ENCODE measurements around the gene NFATC1. TPM values are rescaled to one million over a fixed set of nuclear protein-coding genes. Genes with fewer than 3 reads are reported as not detected.

Gene NFATC1
- polyA plus RNA-seq, 1 donor from 2014 or later, result 63.2 TPM

DNA sequence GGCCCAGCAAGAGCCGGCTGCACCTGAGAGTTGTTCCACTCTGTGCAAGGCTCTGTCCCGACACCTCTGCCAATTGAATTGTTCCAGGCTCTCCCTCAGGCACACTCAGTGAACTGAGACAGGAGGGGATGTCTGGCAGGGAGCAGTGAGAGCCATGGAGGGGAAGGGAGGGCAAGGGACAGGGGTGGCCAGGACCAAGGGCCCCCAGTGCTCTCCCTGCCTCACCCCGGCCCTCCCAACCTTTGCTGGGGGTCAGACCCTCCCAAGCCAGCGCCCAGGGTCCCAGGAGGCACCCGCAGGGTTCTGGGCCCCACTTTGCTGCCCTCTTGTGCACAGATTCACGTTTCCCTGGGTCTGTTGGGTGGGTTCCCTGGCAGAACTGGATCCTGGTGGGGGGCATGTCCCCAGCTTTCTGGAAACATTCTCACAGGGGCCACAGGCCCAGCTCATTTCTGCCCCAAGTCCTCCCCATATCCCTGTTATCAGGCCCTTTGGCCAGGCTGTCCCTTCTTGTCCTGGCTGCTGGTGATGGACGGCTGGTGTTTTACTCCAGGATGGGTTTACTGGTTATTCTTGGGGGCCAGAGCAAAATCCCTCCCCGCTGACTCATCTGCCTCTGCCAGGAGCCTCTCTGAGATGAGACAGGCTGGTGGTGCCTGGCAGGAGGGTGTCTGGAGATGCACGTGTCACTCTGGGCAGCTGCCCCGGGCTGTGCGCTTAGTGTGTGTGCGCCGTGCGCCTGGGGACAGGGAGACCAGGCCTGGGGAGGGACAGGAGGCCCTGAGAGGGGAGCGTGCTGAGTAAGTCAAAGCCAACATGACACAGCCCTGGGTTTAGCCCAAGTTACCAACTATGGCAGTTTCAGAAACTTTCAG lies 147.4 kb downstream of the NFATC1 start:
- Mint-ChIP-seq H3K27me3 (no peaks in the 10 kb centered on the region), H3K27ac (no peak overlapping the region), H3K9me3 (peaks cover 0 to 3% (median 0%) of the 10 kb centered on the region in 3 donors), H3K36me3 (no peaks in the 10 kb centered on the region), H3K4me3 (no peak overlapping the region), H3K4me1 (no peaks in the 10 kb centered on the region)

DNA sequence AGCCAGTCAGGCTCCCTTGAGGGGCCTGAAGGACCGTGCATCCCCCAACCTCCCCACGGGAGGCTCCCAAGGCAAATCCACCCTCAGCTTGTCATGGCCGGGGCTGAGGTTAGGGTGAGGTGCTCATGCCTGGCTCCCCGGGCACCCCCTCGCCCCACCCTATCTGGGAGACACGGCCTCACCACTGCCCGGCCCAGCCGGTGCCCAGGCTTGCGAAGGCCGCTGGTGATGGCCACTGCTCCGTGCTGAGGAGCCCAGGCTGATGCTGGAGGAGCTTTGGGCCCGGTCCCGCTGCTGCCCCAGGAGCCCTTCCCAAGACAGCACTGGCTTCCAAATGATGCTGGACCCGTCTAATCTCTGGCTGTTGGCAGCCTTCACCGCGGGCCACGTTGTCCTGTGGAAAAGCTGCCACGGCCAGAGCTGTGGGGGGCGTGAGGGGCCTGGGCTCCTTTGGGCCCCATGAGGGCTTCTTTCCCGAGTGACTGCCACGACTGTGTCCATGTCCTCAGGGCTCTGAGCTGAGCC lies 148.2 kb downstream of the NFATC1 start:
- Mint-ChIP-seq H3K27me3 (no peaks in the 10 kb centered on the region), H3K27ac (no peak overlapping the region), H3K4me3 (no peak overlapping the region), H3K4me1 (no peaks in the 10 kb centered on the region), H3K9me3 (no peaks in the 10 kb centered on the region), H3K36me3 (no peaks in the 10 kb centered on the region)

DNA sequence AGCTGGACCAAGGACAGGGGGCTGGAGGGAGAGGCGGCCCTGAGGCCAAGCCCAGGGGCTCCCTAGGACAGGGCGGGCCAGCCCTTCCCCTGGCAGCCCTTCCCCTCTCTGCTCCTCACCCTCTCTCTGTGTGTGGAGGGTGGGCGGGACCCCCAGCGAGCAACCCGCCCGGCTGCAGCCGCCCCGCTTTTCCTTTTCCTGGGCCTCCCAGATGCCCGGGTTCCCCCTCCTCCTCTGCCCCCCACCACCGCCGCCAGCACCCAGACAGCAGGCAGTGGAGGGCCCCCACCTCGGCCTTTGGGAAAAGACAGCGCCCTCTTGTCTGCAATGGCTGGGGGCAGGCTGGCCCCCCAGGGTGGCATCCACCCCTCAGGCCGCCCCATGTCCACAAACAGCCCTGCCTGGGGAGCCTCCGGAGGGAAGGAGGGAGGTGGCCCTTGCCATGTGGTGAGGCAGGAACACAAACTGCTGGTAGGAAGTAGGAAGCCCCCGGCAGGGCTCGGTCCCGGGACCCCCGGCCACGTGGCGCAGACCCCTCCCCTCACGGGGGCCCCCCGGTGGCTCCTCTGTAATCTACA lies 148.7 kb downstream of the NFATC1 start:
- H3K9me3 Mint-ChIP-seq, result no peaks in the 10 kb centered on the region
- H3K4me1 Mint-ChIP-seq, result no peaks in the 10 kb centered on the region
- H3K27ac Mint-ChIP-seq, result no peak overlapping the region
- no peak overlapping the region for H3K4me3 Mint-ChIP-seq
- H3K36me3 Mint-ChIP-seq, result no peaks in the 10 kb centered on the region
- no peaks in the 10 kb centered on the region for H3K27me3 Mint-ChIP-seq

GRCh38 chr18:79545255-79545654 lies 149.5 kb downstream of the NFATC1 start:
- Mint-ChIP-seq H3K4me3 (no peak overlapping the region), H3K36me3 (no peaks in the 10 kb centered on the region), H3K27me3 (no peaks in the 10 kb centered on the region), H3K4me1 (no peaks in the 10 kb centered on the region), H3K27ac (no peak overlapping the region), H3K9me3 (no peaks in the 10 kb centered on the region)

- Mint-ChIP-seq H3K9me3 (no peaks in the 10 kb centered on the region), H3K4me3 (no peak overlapping the region), H3K27me3 (no peaks in the 10 kb centered on the region), H3K36me3 (no peaks in the 10 kb centered on the region), H3K4me1 (no peaks in the 10 kb centered on the region), H3K27ac (no peak overlapping the region)
These were observed 150.0 kb downstream of the NFATC1 start for GRCh38 chr18:79545736-79546171.

DNA sequence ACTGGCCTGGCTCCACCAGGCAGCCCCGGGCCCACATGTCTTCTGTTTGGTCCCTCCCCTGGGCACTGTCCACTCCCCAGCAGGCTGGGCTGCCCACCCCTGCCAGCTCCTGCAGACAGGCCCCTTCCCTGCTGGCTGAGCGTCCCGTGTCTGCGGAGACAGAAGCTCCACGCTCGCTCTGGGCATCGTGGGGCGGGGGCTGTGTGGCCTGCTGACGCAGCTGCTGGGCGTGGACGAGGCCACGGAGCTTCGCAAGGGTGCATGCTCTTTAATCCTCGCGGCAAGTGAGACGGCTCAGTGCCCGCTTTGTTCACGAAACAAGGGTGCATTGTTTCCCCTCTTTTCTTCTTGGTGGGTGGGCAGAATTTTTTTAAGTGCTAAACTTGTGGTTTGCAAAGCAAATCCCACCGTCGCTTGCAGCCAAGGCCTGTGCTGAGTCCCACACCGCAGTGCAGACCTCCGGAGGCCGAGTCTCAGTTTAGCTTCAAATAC lies 151.1 kb downstream of the NFATC1 start:
- Mint-ChIP-seq H3K9me3 (no peaks in the 10 kb centered on the region), H3K36me3 (no peaks in the 10 kb centered on the region), H3K27me3 (no peaks in the 10 kb centered on the region)

GRCh38 chr18:79547413-79548076 lies 151.8 kb downstream of the NFATC1 start:
- Mint-ChIP-seq H3K4me3 (no peak overlapping the region), H3K27me3 (no peaks in the 10 kb centered on the region), H3K27ac (no peak overlapping the region), H3K36me3 (no peaks in the 10 kb centered on the region), H3K9me3 (no peaks in the 10 kb centered on the region), H3K4me1 (no peaks in the 10 kb centered on the region)

More for the DNA sequence above, 151.1 kb downstream of the NFATC1 start:
- peak overlapping the region in 1 of 3 donors; percentile 83 for H3K27ac Mint-ChIP-seq
- no peaks in the 10 kb centered on the region for H3K4me1 Mint-ChIP-seq
- no peak overlapping the region for H3K4me3 Mint-ChIP-seq

DNA sequence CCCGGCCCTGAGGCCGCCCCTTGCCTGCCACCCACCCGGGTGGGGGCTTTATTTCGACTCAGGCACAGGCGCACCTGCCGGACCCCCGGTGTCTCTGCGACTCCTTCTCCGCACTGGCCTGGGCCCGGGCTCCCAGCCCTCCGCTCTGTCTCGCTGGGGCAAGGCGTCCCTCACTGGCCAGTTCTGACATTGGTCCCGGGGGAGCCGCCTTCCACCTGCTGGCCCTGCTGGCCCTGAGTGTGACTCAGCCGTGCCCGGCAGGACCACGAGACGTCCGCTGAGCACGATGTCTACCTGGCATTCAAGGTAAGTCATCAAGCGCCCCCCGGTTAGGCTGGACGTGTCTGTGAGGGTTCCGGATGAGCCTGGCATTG lies 152.3 kb downstream of the NFATC1 start:
- Mint-ChIP-seq H3K27ac (no peak overlapping the region), H3K4me1 (no peaks in the 10 kb centered on the region), H3K9me3 (no peaks in the 10 kb centered on the region), H3K4me3 (no peak overlapping the region), H3K27me3 (no peaks in the 10 kb centered on the region), H3K36me3 (no peaks in the 10 kb centered on the region)

DNA sequence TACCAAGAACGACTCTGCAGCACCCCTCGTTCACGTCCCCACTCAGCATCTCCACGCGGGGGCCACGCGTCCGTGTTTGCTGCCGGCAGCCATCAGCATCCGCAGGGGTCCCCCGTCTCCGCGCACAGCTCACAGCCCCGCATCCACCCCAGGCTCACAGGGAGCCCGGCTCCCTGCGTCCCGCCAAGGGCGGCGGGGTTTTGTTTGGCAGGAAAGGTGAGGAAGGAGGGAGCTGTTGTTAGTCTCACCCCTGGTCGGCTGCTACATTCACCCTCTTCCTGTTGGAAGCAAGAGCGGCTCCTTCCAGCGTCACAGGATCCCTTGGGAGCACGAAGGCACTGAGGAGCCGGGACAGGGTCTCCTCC lies 152.9 kb downstream of the NFATC1 start:
- Mint-ChIP-seq H3K4me1 (no peaks in the 10 kb centered on the region), H3K27ac (no peak overlapping the region), H3K9me3 (no peaks in the 10 kb centered on the region), H3K27me3 (no peaks in the 10 kb centered on the region), H3K4me3 (no peak overlapping the region), H3K36me3 (no peaks in the 10 kb centered on the region)

GRCh38 chr18:79548986-79549637 lies 153.4 kb downstream of the NFATC1 start:
- no peak overlapping the region for H3K27ac Mint-ChIP-seq
- H3K9me3 Mint-ChIP-seq, result no peaks in the 10 kb centered on the region
- H3K4me1 Mint-ChIP-seq, result no peaks in the 10 kb centered on the region

GRCh38 chr18:79549638-79550000 lies 153.9 kb downstream of the NFATC1 start:
- Mint-ChIP-seq H3K4me1 (no peaks in the 10 kb centered on the region), H3K27me3 (no peaks in the 10 kb centered on the region), H3K36me3 (no peaks in the 10 kb centered on the region), H3K27ac (no peak overlapping the region), H3K9me3 (no peaks in the 10 kb centered on the region), H3K4me3 (no peak overlapping the region)

More at GRCh38 chr18:79548986-79549637, 153.4 kb downstream of the NFATC1 start:
- Mint-ChIP-seq H3K27me3 (no peaks in the 10 kb centered on the region), H3K36me3 (no peaks in the 10 kb centered on the region), H3K4me3 (no peak overlapping the region)

GRCh38 chr18:79552140-79552631 lies 156.5 kb downstream of the NFATC1 start:
- Mint-ChIP-seq H3K9me3 (no peaks in the 10 kb centered on the region), H3K4me1 (no peaks in the 10 kb centered on the region), H3K27me3 (no peaks in the 10 kb centered on the region), H3K4me3 (no peak overlapping the region), H3K27ac (no peak overlapping the region), H3K36me3 (no peaks in the 10 kb centered on the region)

DNA sequence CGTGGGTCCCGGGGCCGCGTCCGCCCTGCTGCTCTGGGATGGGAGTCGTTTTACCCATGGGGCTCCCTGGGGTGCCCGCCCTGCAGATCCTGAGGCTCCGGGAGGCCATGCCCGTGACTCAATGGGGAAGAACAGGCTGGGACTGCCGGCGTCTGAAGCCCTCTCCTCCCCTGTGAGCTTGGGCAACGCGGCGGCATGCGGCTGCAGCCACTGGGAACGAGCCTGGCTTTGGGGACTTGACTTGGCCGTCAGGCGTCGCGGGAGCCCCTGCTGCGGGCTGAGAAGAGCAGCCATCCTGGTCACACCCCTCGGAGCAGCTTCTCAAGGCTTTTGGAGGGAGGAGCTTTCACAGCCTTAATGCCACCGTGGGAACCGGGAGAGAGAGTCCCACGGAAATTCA lies 157.0 kb downstream of the NFATC1 start:
- Mint-ChIP-seq H3K9me3 (no peaks in the 10 kb centered on the region), H3K27ac (no peak overlapping the region), H3K4me3 (no peak overlapping the region), H3K27me3 (no peaks in the 10 kb centered on the region), H3K36me3 (no peaks in the 10 kb centered on the region), H3K4me1 (no peaks in the 10 kb centered on the region)

DNA sequence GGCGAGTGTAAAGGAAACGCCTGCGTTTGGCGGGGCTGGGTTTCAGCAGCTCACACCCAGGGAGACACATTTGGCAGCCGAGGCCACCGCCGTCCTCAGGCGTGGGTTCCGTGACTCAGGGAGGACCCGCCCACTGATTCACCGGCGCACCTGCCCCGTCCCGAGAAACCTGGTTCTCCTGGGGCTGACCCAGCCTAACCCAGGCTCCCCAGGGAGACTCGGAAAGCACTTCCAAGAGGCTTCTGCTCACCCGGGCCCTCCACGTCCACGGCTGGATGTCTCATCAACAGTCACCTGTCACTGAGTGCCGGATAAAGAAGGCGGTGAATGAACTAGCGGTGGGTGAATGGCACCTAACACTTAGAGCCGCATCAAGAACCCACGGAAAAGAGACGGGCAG lies 157.4 kb downstream of the NFATC1 start:
- H3K36me3 Mint-ChIP-seq, result no peaks in the 10 kb centered on the region
- no peaks in the 10 kb centered on the region for H3K4me1 Mint-ChIP-seq
- no peak overlapping the region for H3K27ac Mint-ChIP-seq
- no peaks in the 10 kb centered on the region for H3K9me3 Mint-ChIP-seq
- no peaks in the 10 kb centered on the region for H3K27me3 Mint-ChIP-seq
- no peak overlapping the region for H3K4me3 Mint-ChIP-seq

GRCh38 chr18:79553696-79554095 lies 158.0 kb downstream of the NFATC1 start:
- H3K4me1 Mint-ChIP-seq, result no peaks in the 10 kb centered on the region
- no peaks in the 10 kb centered on the region for H3K27me3 Mint-ChIP-seq
- no peaks in the 10 kb centered on the region for H3K9me3 Mint-ChIP-seq
- H3K27ac Mint-ChIP-seq, result no peak overlapping the region
- H3K36me3 Mint-ChIP-seq, result no peaks in the 10 kb centered on the region
- H3K4me3 Mint-ChIP-seq, result no peak overlapping the region

Measured in IgD-negative memory B cell (primary cell).